ENCODE data around the gene SLC25A12.

Gene SLC25A12

DNA sequence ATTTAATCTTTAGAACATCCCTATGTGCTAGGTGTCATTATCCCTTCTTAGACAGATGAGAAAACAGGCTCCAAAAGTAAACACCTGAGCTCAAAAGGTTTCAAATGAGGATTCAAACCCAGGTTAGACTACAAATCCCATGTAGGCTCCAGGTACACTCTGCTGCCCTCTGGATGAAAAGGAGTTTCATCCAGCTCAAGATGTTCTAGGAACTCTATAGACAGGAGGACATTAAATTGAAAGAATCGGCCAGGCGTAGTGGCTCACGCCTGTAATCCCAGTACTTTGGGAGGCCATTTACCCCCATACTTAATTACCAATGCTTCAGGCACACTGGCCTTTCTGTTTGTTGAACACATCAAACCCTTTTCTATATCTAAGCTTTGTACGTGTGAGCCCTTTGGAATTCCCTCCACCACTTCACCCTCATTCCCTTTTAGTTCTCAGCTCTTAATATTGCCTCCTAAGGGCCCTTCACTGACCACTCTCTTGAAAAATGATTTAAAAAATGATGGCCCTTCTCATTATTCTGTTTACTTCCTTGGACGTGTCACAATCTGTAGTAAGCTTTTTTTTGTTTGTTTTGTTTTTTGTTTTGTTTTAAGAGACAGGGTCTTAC lies 10.7 kb downstream of the SLC25A12 start:
- DNase-seq (ENCODE audit: low read depth, low spot score): no peak

- no peak for DNase-seq (ENCODE audit: low read depth, low spot score)
Observed at GRCh38 chr2:171882089-171882769, 11.8 kb downstream of the SLC25A12 start.

DNA sequence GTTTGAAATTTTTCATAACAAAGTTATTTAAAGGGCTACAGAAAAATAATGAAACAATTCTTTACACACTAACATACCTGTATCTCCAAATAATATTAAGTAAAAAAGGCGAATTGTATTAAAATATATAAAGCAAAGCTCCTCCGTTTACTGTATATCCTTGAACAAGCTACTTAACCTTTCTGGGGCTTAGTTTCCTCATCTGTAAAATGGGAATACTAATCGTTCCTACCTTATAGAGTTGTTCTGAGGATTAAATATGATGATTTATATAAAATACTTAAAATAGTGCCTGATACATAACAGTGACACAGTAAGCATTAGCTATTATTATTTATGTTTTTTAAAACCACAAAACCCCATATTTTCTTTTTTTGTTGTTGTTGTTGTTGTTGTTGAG lies 13.3 kb downstream of the SLC25A12 start:
- no peak for DNase-seq (ENCODE audit: low read depth, low spot score)

GRCh38 chr2:171879865-171880264 lies 14.2 kb downstream of the SLC25A12 start:
- DNase-seq (ENCODE audit: low read depth, low spot score): no peak

DNA sequence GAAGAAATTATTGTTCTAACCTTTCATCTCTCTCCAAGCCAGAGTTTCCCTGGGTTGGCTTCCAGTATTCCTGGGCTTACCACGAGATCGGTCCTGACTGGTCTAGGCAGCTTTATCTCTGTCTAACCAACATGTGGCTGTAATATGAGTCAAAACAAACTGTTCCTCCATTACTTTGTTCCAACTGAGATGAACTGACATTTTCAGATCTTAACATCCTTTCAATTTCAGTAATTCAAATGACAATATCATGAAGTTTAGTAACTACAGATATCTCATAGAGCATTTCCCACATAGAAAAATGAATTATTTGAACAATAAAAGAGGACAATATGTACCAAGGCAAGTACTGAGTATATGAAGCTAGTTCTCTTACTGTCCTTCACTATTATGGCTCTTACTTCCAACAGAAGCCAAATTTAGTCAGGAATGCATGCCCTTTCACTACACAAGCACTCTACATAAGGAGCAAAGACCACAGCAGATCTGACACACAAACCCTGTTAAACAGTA lies 15.5 kb downstream of the SLC25A12 start:
- peak; percentile 45 for DNase-seq (ENCODE audit: low read depth, low spot score)

GRCh38 chr2:171874963-171875362 lies 19.1 kb downstream of the SLC25A12 start:
- no peak for DNase-seq (ENCODE audit: low read depth, low spot score)

GRCh38 chr2:171874517-171874916 lies 19.5 kb downstream of the SLC25A12 start:
- no peak for DNase-seq (ENCODE audit: low read depth, low spot score)

DNA sequence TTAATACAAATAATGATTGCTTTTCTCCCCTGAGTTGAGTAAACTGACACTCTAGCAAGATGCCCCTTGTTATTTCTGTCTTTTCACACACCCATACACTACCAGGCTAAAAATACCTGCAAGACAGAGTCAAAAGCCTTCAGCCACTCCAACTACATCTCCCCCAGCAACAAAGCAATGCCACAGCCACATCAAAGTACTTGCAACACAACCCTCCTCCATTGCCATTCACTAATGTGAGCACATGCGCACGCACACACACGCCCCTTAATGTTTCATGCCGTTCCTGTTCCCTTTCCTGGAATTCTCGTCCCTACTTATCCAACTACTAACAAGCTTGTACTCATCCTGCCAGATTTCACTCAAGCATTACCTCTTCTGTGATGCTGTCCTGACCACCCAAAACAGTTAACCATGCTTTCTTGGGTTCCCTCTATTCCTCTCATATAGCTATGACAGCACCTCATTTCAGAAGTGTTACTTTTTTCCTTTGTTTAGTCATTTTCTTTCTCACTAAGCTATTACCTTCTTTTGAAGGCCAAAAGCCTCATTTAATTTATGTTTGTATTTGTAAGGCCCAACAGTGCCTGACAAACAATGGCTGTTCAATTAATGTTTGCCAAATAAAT lies 29.6 kb downstream of the SLC25A12 start:
- no peak for DNase-seq (ENCODE audit: low read depth, low spot score)

GRCh38 chr2:171862501-171862900 lies 31.5 kb downstream of the SLC25A12 start:
- DNase-seq (ENCODE audit: low read depth, low spot score): no peak

GRCh38 chr2:171858397-171858958 lies 35.6 kb downstream of the SLC25A12 start:
- peak; percentile 72 for DNase-seq (ENCODE audit: low read depth, low spot score)

DNA sequence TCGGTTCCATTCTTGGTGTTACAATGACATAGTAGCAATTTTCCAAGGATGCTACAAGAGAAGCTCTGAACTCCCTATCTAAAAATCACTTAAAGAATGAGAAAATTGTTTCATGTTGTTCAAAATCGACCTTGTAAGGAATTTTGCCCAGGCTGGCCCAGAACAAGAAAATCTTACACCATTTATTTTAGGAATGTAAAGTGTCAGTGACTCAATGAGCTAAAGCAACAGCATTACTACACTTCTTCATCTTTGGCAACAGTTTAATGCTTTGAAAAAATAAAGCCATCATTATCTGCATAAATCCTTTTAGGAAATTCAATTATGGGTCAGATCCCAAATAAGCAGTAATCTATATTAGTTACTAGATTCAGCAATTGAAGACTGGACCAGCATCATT lies 38.6 kb downstream of the SLC25A12 start:
- DNase-seq (ENCODE audit: low read depth, low spot score): no peak

DNA sequence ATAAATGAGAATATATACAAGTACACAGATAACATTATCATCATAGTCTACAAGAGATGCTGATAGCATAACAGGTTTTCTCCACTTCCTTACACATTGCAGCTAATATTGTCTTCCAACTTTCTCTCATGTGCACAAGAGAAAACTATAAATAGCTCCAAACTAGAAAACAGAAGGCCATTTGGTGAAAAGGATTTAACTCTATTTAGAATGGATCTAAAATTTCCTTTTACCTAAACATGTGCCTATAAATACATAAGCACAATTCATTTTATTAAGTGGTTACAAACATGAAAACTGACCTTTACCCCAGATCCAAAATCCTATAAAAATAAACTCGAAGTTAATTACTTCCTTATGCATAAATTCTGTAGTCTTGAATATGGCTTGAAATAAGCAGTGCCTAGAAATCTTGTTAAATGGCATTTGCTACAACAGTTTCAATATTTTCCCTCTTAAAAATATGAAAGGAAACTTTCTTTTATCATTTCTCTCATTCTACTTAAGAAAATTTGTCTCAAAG lies 41.6 kb downstream of the SLC25A12 start:
- DNase-seq (ENCODE audit: low read depth, low spot score): no peak

- no peak for DNase-seq (ENCODE audit: low read depth, low spot score)
Observed at GRCh38 chr2:171847627-171848026, 46.4 kb downstream of the SLC25A12 start.

DNA sequence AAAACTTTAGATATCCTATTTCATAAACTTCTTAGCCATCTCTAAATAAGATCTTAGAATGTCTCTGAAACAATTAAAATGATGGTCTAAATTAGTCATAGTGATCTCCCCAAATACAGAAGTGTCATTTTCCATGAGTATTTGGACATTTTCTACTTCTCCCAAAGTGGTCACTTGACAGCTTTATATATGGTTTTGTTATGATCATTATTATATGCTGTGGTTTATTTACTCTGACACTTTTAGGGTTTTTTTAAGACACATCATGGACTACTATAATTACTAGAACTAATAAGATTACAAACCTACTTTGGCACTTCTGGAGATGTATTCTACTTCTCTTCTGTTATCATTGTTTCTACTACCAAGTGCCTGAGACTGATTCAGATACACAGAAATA lies 47.1 kb downstream of the SLC25A12 start:
- no peak for DNase-seq (ENCODE audit: low read depth, low spot score)

DNA sequence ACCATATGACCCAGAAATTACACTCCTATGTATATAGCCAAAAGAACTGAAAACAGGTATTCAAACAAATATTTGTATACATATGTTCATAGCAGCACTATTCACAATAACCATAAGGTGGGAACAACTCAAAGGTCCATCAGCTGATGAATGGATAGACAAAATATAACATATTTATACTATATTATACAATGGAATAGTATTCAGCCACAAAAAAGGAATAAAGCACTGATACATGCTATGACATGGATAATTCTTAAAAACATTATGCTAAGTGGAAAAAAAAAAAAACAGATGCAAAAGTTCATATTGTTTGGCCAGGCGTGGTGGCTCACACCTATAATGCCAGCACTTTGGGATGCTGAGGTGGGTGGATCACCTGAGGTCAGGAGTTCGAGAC lies 52.0 kb downstream of the SLC25A12 start:
- no peak for DNase-seq (ENCODE audit: low read depth, low spot score)

DNA sequence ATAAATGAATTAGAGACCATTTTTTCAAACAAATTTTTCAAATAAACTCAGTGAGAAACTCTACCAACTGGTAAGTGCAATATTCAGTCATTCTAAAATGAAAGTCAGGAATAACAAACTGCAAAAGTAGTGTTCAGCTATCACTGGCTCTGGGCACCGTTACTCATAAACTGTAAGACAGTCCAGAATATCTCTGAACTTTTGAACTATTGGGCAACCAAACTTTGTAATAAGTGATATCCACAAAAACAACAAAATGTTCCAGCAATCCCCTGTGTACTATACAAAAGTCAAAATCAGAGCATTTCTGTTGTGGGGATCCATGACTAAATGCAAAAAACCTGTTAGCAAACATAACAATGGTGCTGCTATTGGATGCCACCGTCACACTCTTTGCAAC lies 56.3 kb downstream of the SLC25A12 start:
- no peak for DNase-seq (ENCODE audit: low read depth, low spot score)

DNA sequence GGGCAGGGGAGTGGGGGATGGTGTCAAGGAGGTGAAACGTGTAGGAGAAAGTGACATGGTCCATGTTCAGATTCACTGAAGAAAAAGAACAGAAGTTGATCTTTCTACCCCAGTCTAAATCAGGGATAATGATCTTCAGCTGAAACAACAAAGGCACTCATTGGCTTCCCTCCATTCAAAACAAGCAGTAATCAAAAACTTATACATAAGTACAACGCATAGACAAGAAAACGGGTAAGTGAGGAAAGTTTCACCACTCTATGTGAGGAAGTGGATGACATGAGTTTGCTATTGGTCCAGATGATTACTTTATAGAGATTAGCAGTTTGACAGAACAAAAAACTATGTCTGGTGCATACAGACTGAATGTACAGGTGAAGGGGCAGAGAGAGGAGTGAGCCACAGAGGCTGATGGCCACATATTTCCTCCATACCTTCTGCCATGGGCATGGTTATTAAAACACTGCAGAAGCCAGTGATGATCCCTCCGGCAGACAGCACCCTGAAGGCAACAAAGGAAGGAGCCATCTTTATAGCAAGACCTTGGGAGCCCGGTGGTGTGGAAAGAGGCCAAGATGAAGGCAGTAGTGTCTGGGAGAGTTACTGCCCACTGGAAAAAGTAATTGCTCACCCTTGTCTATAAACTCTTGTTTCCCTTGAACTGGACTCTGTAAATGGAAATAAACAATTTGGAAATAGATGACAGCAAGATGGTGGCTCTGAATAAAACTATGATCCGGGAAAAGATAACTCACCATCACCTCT lies 57.7 kb downstream of the SLC25A12 start:
- DNase-seq (ENCODE audit: low read depth, low spot score): peak; percentile 73

- DNase-seq (ENCODE audit: low read depth, low spot score): no peak
Observed at GRCh38 chr2:171835386-171835785, 58.7 kb downstream of the SLC25A12 start.

DNA sequence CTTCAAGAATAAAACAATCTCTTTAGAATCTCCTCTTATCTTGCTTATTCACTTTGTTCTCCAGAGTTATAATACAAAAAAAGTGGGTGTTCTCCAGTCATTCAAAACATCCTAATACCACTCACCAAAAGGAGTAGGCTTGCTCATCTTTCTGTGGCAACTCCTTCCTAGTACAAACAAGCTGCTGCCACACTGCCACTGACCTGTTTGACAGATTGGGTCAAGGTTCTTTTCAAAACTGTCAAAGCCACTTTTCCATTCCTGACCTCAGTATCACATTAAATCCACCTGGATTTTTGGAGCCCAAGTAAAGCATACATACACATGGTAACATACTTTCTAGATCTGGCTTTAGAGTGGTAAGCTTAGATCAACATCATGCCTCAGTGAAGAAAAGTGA lies 59.8 kb downstream of the SLC25A12 start:
- no peak for DNase-seq (ENCODE audit: low read depth, low spot score)

- no peak for DNase-seq (ENCODE audit: low read depth, low spot score)
Observed at GRCh38 chr2:171832489-171832888, 61.6 kb downstream of the SLC25A12 start.

DNA sequence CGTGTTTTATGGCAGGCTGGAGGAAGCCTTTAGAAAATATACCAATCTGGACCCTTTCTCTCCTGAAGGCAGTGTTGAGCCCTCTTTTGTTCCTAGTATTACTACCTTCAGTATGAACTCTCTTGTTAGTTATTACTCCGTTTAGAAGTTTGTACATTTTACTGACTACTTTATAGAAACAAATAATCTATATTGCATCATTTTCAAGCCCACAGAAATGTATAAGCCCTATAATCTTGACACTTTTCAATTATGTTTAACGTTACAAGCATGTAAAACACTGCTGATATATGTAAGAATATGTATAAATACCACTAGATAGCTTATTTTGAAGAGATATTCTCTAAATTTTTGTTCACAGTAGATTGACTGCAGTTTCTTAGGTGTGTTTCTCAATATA lies 64.0 kb downstream of the SLC25A12 start:
- DNase-seq (ENCODE audit: low read depth, low spot score): no peak

- no peak for DNase-seq (ENCODE audit: low read depth, low spot score)
Observed at GRCh38 chr2:171824086-171824485, 70.0 kb downstream of the SLC25A12 start.

All from brain pericyte (primary cell).